ENCODE data around the gene RUNDC1. TPM values are rescaled to one million over a fixed set of nuclear protein-coding genes. Genes with fewer than 3 reads are reported as not detected.
"Not testable (repeated sequence)": the region's sequence is repeated elsewhere in the genome, so short reads cannot be mapped to it uniquely, and the experiment has no call there.

The RUNDC1 gene
- total RNA-seq, 1 donor from 2014 or later = 10.3 TPM

- no peaks in the 10 kb centered on the region for H3K27me3 ChIP-seq (ENCODE audit: control insufficient read depth, insufficient read depth, low read length)
- no peak for TF ChIP-seq CTCF (IDR thresholded peaks at IDR 0.05; ENCODE audit: insufficient read depth, low read length, severe bottlenecking)
- peaks cover 19% of the 10 kb centered on the region for H3K36me3 ChIP-seq (ENCODE audit: control insufficient read depth, insufficient read depth, low read length)
- H3K4me3 ChIP-seq (ENCODE audit: low read depth, low read length) = no peak overlapping the region
- DNase-seq (ENCODE audit: low read depth) = no peak
- peak; percentile 36 for FAIRE-seq
Observed at GRCh38 chr17:42953669-42954068, 26.7 kb upstream of the RUNDC1 start.

DNA sequence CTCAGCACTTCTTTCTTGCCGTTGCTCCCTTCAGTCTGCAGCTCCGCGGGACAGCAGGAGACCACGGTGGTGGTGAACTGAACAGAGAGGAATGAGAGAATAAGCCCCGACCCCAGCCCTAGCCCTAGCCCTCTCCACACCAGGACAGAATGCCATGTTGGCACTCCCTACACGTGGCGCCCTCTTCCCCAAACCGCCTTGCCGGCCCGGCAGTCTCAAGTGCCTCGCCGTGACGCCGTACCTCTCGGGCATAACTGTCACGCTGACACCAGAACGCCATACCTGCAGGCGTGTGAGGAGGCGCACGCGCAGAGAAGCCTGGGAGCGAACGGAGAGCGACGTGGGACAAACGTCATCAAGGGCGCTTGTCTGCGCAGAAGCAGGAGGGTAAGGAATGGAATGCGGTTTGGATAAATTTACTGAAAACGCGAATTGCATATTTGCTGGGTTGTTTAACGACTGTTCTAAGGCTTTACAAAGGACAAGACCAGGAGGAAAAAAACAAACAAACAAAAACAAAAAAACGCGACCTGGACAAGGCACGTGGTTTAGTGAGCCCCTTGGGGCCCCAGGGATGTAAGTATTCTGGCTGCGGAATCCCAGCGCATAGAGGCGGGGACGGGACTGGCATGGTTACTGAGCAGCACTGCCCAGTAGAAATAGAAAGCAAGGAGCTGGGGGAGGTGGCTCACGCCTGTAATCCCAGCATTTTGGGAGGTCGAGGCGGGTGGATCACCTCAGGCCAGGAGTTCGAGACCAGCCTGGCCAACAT is 16.0 kb upstream of the RUNDC1 start, which contains the start of gene AARSD1:
Gene AARSD1, minus strand, starts transcription at position 294 of the 772 bp plus-strand sequence. Its CDS starts 14 bp downstream, at position 280.
- DNase-seq (ENCODE audit: low read depth) (peak; percentile 94), FAIRE-seq (no peak)
- Histone ChIP-seq H3K4me3 (ENCODE audit: low read depth, low read length) (peak within 1 kb of the TSS; percentile 74), H3K36me3 (ENCODE audit: control insufficient read depth, insufficient read depth, low read length) (peaks cover 11% of the 10 kb centered on the region), H3K27me3 (ENCODE audit: control insufficient read depth, insufficient read depth, low read length) (no peaks in the 10 kb centered on the region)
- no peak for TF ChIP-seq CTCF (IDR thresholded peaks at IDR 0.05; ENCODE audit: insufficient read depth, low read length, severe bottlenecking)

- FAIRE-seq (no peak), DNase-seq (ENCODE audit: low read depth) (no peak)
- Histone ChIP-seq H3K27me3 (ENCODE audit: control insufficient read depth, insufficient read depth, low read length) (no peaks in the 10 kb centered on the region), H3K36me3 (ENCODE audit: control insufficient read depth, insufficient read depth, low read length) (no peaks in the 10 kb centered on the region), H3K4me3 (ENCODE audit: low read depth, low read length) (no peak overlapping the region)
- no peak for TF ChIP-seq CTCF (IDR thresholded peaks at IDR 0.05; ENCODE audit: insufficient read depth, low read length, severe bottlenecking)
Observed at GRCh38 chr17:42967925-42968324, 12.4 kb upstream of the RUNDC1 start.

- DNase-seq (ENCODE audit: low read depth) = no peak
- H3K27me3 ChIP-seq (ENCODE audit: control insufficient read depth, insufficient read depth, low read length) = no peaks in the 10 kb centered on the region
- TF ChIP-seq CTCF (IDR thresholded peaks at IDR 0.05; ENCODE audit: insufficient read depth, low read length, severe bottlenecking) = no peak
- H3K36me3 ChIP-seq (ENCODE audit: control insufficient read depth, insufficient read depth, low read length) = no peaks in the 10 kb centered on the region
- no peak for FAIRE-seq
- H3K4me3 ChIP-seq (ENCODE audit: low read depth, low read length) = no peak overlapping the region
Observed at GRCh38 chr17:42969001-42969581, 11.3 kb upstream of the RUNDC1 start.

DNA sequence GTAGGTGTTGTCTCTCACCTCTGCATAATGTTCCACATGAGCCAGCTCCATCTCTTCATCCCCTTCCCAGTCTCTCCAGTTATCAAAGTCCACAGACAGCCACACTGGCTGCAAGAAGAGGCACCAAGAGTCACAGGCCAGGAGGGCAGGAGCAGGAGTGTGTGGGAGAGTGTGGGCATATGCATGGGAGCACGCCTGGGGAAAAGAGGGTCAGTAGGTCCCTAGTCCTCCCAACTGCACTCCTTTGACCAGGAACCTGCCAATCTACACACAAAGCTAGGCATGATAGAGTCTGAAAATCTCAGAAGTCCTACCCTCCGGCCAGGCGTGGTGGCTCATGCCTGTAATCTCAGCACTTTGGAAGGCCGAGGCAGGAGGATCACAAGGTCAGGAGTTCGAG is 8.8 kb upstream of the RUNDC1 start:
- H3K36me3 ChIP-seq (ENCODE audit: control insufficient read depth, insufficient read depth, low read length) = no peaks in the 10 kb centered on the region
- TF ChIP-seq CTCF (IDR thresholded peaks at IDR 0.05; ENCODE audit: insufficient read depth, low read length, severe bottlenecking) = no peak
- no peak overlapping the region for H3K4me3 ChIP-seq (ENCODE audit: low read depth, low read length)
- FAIRE-seq (no peak), DNase-seq (ENCODE audit: low read depth) (no peak)
- no peaks in the 10 kb centered on the region for H3K27me3 ChIP-seq (ENCODE audit: control insufficient read depth, insufficient read depth, low read length)

DNA sequence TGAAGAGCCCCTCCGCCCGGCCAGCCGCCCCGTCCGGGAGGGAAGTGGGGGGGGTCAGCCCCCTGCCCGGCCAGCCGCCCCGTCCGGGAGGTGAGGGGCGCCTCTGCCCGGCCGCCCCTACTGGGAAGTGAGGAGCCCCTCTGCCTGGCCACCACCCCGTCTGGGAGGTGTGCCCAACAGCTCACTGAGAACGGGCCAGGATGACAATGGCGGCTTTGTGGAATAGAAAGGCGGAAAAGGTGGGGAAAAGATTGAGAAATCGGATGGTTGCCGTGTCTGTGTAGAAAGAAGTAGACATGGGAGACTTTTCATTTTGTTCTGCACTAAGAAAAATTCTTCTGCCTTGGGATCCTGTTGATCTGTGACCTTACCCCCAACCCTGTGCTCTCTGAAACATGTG is 7.0 kb upstream of the RUNDC1 start:
- not testable (repeated sequence) for H3K36me3 ChIP-seq (ENCODE audit: control insufficient read depth, insufficient read depth, low read length); FAIRE-seq; H3K27me3 ChIP-seq (ENCODE audit: control insufficient read depth, insufficient read depth, low read length); H3K4me3 ChIP-seq (ENCODE audit: low read depth, low read length); DNase-seq (ENCODE audit: low read depth)
